ENCODE measurements around the gene CNTN6.

The CNTN6 gene

GRCh38 chr3:1439395-1439794 lies 346.6 kb downstream of the CNTN6 start:
- DNase-seq: no peak

- no peak for DNase-seq
These were observed 349.4 kb downstream of the CNTN6 start for GRCh38 chr3:1442271-1442670.

DNA sequence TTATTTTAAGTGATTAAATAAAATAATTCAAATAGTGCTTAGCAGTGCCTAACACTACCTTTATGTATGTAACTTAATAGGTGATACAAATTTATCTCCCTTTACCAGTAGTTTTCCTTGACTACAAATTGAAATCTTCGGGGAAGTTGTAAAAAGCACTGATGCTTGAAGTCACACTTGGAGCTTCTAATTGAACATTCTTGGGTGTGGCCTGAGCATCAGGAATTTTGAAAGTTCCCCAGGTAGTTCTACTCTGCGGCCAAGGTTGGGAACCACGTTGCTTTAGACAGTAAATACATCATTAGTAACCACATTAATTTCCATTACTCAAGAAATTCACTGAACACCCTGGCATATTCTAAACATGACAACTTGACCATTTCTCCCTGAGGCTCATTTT lies 351.4 kb downstream of the CNTN6 start:
- no peak for DNase-seq

- DNase-seq: no peak
These were observed 353.7 kb downstream of the CNTN6 start for GRCh38 chr3:1446531-1446930.

DNA sequence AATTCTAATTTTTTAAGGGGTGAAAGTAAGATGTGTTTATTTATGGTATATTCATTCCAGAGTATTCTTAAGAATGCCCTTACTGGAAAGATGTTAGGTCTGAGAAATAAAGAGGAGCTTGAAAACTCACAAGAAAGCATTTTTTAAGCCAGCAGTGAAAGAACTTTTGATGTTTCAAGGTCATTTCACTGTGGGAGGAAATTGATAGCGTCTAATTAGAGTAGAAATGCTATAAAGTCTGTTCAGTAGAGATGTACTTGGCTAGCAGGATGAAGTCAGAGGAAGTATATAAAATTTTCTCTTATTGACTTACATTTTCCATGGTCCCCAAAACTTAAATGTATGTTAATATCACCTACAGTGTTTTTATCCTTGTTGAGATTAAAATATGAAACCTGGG lies 354.6 kb downstream of the CNTN6 start:
- DNase-seq: no peak

GRCh38 chr3:1448443-1448842 lies 355.6 kb downstream of the CNTN6 start:
- DNase-seq: no peak

Measured in right hindlimb (tissue), 1 donor.